T-helper 1 cell (primary cell): ENCODE results near the gene DPH1.

ENCODE experiments used
- DNase-seq, 5 donors: peaks; one replicate each; pipeline ENCODE4 v3.0.0-alpha.2; 2012 to 2020

The DPH1 gene

GRCh38 chr17:2050300-2051060 lies 20.5 kb downstream of the DPH1 start:
- DNase-seq: peak; percentile 55 to 78 (median 68)

DNA sequence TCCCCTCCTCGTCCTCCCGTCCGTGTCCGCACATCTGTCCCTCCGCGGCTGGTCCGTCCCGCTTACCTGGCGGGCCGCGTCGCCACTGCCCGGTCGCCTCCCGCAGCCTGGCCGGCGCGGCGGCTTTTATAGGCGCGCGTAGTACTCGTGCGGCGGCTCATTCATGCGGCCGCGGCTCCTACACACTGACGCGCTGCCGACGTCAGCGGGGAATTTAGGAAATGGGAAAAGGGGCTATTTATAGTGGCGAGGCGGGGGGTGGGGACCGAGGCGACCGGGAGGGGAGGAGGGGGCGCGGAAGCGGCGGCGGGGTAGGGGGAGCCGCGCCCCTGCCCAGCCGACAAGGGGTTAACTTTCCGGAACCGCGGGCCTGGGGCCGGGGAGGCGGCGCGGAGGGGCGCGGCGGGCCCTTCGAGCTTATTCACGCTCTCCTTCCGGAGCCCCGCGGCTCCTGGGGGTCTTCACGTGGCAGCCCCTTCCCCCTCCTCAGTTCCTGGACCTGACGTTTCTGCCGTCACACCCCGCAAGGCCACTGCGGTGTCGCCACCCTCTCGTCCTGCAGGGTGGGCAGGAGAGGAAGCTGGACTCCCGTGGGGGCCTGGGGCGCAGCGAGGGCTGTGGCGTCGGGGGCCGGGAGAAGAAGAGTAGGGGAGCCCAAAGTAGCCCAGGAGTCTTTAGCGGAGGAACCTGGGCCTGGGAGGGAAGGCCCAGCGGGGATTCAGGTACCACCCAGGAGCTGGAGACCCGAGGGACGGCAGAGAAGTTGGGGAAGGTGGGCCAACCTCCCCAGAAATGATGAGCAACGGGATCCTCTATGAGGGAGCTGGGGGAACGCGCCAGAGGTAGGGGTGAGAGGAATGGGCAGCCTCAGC lies 21.3 kb downstream of the DPH1 start:
- DNase-seq: no peak

DNA sequence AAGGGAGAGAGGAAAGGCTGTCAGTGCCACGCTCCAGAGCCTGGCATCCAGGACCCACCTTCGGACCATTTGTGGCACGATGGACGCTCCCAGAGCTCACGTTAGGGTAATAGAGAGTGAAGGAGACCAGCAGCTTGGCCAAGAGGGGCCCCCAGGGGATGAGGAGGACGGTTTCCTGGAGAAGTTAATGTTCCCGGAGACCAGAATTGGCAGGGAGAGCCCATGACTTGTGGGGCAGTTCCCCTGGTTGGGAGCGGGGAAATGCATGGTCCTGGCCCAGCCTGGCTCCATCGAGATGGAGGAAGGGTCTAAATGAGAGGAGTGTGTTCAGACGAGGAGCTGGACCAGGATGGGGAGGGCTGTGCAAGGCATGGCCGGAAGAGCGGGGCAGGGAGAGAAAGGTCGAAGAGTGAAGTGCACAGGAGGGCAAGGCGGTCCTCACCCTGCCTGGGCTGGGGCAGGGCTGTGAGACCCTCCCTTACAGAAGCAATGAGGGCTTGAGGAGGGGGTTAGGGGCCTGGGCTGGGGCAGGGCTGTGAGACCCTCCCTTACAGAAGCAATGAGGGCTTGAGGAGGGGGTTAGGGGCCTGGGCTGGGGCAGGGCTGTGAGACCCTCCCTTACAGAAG lies 22.1 kb downstream of the DPH1 start:
- no peak for DNase-seq

- DNase-seq: peak; percentile 65 to 82 (median 72)
These were observed 23.7 kb downstream of the DPH1 start for GRCh38 chr17:2053380-2054261.

DNA sequence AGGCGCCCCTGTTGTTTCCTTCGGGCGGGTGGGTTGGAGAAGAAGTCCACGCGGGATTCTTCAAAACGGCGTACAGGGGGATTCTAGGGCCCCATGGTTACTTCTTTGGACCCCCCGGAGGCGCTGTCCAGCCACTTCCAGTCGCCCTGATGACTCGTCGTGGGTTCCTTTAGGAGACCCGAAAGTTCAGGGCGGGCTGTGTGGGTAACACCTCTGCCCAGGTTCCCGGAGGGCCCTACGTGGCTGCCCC lies 24.2 kb downstream of the DPH1 start:
- DNase-seq: peak in 1 of 5 donors; percentile 39

- DNase-seq: peak; percentile 53 to 76 (median 66)
These were observed 24.7 kb downstream of the DPH1 start, which contains the start of gene HIC1 for GRCh38 chr17:2054512-2055291. HIC1 (plus strand) TSS chr17:2055103; CDS start chr17:2056691, 1,588 bp downstream.

GRCh38 chr17:2055292-2056205 lies 25.6 kb downstream of the DPH1 start:
- DNase-seq: peak in 2 of 5 donors; percentile 21 to 41

GRCh38 chr17:2056206-2057174 lies 26.5 kb downstream of the DPH1 start:
- peak in 3 of 5 donors; percentile 40 to 69 (median 46) for DNase-seq

DNA sequence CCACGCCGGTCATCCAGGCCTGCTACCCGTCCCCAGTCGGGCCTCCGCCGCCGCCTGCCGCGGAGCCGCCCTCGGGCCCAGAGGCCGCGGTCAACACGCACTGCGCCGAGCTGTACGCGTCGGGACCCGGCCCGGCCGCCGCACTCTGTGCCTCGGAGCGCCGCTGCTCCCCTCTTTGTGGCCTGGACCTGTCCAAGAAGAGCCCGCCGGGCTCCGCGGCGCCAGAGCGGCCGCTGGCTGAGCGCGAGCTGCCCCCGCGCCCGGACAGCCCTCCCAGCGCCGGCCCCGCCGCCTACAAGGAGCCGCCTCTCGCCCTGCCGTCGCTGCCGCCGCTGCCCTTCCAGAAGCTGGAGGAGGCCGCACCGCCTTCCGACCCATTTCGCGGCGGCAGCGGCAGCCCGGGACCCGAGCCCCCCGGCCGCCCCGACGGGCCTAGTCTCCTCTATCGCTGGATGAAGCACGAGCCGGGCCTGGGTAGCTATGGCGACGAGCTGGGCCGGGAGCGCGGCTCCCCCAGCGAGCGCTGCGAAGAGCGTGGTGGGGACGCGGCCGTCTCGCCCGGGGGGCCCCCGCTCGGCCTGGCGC lies 27.3 kb downstream of the DPH1 start:
- DNase-seq: no peak

- no peak for DNase-seq
These were observed 28.0 kb downstream of the DPH1 start for GRCh38 chr17:2057760-2058585.

DNA sequence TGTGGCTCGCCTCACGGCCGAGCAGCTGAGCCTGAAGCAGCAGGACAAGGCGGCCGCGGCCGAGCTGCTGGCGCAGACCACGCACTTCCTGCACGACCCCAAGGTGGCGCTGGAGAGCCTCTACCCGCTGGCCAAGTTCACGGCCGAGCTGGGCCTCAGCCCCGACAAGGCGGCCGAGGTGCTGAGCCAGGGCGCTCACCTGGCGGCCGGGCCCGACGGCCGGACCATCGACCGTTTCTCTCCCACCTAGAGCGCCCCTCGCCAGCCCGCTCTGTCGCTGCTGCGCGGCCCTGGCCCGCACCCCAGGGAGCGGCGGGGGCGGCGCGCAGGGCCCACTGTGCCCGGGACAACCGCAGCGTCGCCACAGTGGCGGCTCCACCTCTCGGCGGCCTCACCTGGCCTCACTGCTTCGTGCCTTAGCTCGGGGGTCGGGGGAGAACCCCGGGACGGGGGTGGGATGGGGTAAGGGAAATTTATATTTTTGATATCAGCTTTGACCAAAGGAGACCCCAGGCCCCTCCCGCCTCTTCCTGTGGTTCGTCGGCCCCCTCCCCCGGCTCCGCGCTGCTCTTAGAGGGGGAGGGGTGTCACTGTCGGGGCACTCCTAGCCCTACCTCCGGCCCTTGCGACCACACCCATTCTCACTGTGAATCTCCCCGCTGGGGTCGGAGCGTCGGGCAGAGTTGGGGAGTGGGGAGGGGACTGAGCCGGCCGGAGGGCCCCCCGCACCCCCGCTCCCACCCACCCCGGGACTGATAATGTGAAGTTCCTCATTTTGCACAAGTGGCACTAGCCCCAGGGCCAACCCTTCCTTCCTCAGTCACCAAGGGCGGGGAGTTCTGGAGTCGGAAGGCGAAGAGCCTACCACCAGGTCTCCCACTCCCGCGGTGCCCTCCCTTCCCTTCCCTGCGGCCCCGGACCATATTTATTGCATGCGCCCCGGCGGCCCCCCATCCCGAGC lies 28.9 kb downstream of the DPH1 start:
- DNase-seq: peak in 4 of 5 donors; percentile 57 to 69 (median 61)

GRCh38 chr17:2059547-2060384 lies 29.8 kb downstream of the DPH1 start:
- DNase-seq: no peak

DNA sequence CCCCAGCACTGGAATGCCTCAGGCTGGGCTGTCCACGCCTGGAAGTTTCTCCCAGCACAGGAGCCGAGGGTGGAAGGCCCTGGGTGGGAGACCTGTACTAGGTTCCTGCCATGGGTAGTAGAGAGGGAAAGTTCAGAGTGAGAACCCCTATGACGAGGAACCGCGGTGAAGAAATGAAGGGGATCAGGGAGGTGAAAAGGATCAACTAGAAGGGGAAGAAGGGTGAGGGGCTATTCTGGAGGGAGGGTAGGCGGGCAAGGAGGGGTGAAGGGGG lies 30.4 kb downstream of the DPH1 start:
- no peak for DNase-seq

DNA sequence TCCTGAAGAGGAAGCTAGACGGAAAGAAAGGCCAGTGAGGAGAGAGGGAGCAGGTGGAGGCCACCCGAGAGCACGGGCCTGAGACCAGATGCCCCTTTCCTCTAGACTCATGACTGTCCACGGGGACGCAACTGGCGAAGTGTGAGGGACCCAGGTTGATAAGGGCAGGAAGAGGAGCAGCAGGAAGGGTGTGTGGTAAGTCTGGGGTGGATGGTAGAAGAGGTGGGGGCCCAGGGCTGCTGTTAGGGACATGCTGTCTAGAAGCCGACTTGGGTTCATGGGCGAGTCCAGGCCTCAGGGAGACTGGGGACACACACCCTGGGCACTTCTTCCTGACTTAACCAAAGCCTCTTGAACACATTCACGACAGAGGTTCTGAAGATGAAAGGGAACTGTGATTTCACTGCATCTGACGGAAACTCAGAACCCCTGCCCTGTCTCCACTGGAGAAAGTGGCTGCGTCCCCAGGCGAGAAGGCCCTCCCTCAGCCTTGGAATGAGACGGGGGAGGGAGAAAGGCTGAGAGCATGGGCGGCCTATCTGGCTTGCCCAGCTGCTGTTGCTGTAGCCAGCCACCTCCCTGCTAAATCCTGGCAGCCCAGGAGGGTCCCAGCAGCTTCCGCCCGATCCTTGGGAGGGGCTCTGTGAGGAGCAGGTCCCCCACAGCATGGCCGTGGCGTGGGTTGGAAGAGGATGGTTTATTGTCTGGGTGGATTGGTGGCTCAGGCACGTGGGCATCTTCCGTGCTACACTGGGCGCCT lies 30.9 kb downstream of the DPH1 start:
- no peak for DNase-seq

- no peak for DNase-seq
These were observed 31.5 kb downstream of the DPH1 start for GRCh38 chr17:2061441-2061958.
